ENCODE data around the gene MRPL23. TPM values are rescaled to one million over a fixed set of nuclear protein-coding genes. Genes with fewer than 3 reads are reported as not detected.

MRPL23 gene
- total RNA-seq (2021; fragmentation: NEBNext Ultra II Directional; extraction: Animal tissue kit (Norgen Biotek cat#: 25700)), result 100 to 1,000 TPM in 4 of 6 experiments, 10 to 100 TPM in 2; 83.8 to 116 (median 110) TPM
- long read RNA-seq, transcript MRPL23-205 (5 exons, 736 nt), result major isoform, 103 of 113 reads
- long read RNA-seq, partial matches to known transcripts, result 5 of 113 reads
- long read RNA-seq, other reads (novel, unspliced or antisense), result 4 of 113 reads

DNA sequence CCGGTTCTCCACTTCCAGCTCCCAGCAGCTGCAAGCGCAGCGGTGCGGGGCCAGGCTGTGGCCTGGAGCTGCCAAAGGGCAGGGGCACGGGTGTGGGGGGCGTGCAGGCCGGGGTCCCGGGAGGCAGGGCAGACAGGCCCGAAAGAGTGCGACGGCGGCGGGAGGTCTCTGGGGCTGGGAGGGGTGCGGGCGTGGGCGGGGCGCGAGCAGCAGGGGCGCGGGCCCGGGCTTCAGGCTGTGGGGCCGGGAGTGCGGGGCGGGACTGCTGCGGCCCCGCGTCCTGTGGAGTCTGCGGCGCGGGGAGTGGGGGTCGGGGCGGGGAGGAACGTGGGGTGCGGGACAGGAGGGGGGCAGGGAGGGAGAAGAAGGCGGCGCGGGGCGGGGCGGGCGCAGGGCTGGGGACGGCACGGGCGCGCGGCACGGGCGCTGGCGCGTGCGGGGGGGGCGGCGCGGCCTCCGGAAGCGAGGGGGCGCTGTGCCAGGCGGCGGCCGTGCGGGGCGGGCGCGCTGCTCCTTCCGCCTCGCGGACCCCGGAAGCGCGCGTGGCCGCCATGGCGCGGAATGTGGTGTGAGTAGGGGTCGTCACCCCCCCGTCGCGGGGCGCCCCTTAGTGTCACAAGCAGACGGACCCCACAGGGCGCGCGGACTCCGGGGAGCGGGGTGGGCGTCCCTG is at the start of gene MRPL23:
Gene MRPL23 (plus strand): TSS at position 521 of the 673 bp plus-strand sequence. CDS start 31 bp downstream, at position 552.
- TF ChIP-seq, protein P1, sequence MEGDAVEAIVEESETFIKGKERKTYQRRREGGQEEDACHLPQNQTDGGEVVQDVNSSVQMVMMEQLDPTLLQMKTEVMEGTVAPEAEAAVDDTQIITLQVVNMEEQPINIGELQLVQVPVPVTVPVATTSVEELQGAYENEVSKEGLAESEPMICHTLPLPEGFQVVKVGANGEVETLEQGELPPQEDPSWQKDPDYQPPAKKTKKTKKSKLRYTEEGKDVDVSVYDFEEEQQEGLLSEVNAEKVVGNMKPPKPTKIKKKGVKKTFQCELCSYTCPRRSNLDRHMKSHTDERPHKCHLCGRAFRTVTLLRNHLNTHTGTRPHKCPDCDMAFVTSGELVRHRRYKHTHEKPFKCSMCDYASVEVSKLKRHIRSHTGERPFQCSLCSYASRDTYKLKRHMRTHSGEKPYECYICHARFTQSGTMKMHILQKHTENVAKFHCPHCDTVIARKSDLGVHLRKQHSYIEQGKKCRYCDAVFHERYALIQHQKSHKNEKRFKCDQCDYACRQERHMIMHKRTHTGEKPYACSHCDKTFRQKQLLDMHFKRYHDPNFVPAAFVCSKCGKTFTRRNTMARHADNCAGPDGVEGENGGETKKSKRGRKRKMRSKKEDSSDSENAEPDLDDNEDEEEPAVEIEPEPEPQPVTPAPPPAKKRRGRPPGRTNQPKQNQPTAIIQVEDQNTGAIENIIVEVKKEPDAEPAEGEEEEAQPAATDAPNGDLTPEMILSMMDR (IDR thresholded peaks at IDR 0.05), result no peak
- no peaks in the 10 kb centered on the region for H3K27me3 Mint-ChIP-seq (ENCODE audit: insufficient read depth)
- no peak within 1 kb of the TSS for H3K4me3 Mint-ChIP-seq
- no peak for DNase-seq
- no peak within 1 kb of the TSS for H3K27ac Mint-ChIP-seq
- H3K9me3 Mint-ChIP-seq, result no peaks in the 10 kb centered on the region
- no peaks in the 10 kb centered on the region for H3K4me1 Mint-ChIP-seq (ENCODE audit: low read depth)
- no peaks in the 10 kb centered on the region for H3K36me3 Mint-ChIP-seq (ENCODE audit: low read depth)

DNA sequence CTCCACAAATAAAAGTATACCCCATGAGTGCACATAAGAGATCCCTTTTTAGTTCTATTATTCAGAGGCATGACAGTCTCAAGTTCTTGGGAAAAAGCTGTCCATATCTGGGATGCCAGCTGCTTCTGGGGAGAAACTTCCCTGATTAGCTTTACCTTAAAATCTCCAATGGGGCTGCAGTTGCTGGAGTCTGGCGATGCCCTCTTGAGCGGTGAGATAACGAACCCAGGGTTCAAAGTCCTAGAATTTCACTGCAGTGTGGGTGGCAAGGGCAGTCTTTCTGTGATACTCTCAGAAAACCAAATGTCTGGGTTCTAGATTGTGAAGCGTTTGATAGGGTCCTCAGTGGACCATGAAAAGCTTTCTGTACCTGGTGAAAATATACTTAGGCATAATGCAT is 48.0 kb upstream of the MRPL23 start:
- Mint-ChIP-seq H3K9me3 (no peaks in the 10 kb centered on the region), H3K27me3 (ENCODE audit: insufficient read depth) (peaks cover 47% of the 10 kb centered on the region), H3K27ac (no peak overlapping the region), H3K4me3 (no peak overlapping the region), H3K4me1 (ENCODE audit: low read depth) (no peaks in the 10 kb centered on the region), H3K36me3 (ENCODE audit: low read depth) (no peaks in the 10 kb centered on the region)
- TF ChIP-seq, protein P1 (IDR thresholded peaks at IDR 0.05), result no peak
- no peak for DNase-seq

DNA sequence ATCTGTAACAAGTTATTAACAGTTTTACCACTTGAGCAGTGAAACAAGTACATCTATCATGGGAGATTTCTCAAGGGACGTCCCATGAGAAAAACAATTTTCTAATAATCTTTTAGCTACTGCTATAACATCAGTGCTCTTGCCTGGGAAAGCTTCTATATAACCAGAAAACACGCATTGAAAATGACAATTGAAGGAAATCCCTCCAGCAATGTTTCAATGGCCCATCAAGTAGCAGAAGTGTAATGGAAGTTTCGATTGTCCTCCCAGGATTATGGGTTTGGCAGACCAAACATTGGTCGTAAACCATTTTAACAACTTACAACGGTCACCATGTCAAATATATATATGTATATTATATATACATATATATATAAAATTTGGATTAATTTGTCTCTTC is 47.4 kb upstream of the MRPL23 start:
- H3K36me3 Mint-ChIP-seq (ENCODE audit: low read depth), result no peaks in the 10 kb centered on the region
- H3K9me3 Mint-ChIP-seq, result no peaks in the 10 kb centered on the region
- TF ChIP-seq, protein P1 (IDR thresholded peaks at IDR 0.05), result no peak
- H3K4me1 Mint-ChIP-seq (ENCODE audit: low read depth), result no peaks in the 10 kb centered on the region
- no peak overlapping the region for H3K4me3 Mint-ChIP-seq
- H3K27me3 Mint-ChIP-seq (ENCODE audit: insufficient read depth), result peaks cover 44% of the 10 kb centered on the region
- no peak overlapping the region for H3K27ac Mint-ChIP-seq
- DNase-seq, result no peak

DNA sequence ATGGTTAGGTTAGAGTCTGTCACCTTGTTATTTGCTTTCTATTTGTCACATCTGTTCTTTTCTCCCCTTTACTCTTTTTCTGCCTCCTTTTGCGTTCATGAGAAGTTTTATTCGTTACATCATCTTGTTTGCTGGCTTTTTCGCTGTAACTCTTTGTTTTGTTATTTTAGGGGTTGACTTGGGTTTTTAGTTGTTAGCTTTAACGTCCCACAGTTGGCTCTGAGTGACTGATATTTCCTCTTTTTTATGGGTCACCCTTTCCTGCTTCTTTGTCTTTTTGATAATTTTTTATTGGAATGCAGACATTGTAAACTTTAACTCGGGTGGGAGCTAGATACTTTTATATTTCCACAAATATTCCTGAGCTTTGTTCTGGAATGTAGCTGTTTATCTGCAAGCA is 41.0 kb upstream of the MRPL23 start:
- TF ChIP-seq, protein P1 (IDR thresholded peaks at IDR 0.05), result no peak
- Mint-ChIP-seq H3K36me3 (ENCODE audit: low read depth) (no peaks in the 10 kb centered on the region), H3K9me3 (no peaks in the 10 kb centered on the region), H3K27me3 (ENCODE audit: insufficient read depth) (peaks cover 34% of the 10 kb centered on the region), H3K4me1 (ENCODE audit: low read depth) (peaks cover 6% of the 10 kb centered on the region; the same call in 1 of the 2 replicates), H3K4me3 (no peak overlapping the region), H3K27ac (no peak overlapping the region)
- no peak for DNase-seq

DNA sequence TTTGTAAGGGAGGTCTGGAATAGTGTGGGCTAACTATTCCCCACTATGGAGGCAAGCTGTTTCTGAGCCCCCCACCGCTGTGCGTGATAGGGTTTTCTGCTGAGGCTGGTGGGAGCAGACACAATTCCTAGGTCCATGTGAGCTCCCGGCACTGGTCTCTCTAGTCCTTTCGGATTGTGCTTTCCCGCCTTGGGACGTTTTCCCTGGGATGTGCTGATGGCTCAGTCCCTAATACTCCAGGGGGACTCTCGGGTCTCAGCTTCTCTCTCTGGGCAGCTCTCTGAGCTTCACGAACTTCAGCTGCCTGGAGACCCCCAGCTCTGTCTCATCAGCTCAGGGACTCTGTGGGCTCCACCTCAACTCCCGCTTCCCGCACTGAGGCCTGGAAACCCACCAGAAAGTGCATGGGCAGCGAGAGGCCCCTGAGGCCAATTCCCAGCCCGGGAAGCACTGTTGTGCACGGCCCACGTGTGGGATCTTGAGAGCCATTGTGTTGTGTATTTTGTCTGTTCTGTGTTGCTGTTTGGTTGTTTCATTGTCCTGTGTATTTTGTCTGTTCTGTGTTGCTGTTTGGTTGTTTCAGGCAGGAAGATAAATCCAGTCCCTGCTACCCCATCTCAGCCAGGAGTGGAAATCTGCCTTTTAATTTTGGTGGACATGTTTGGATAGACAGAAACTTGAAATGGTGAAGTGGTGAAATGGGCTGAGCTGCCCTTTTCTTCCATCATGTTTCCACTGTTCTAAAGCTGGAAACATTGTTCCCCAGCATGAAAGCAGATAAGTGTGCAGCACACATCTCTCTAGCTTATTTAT is 40.3 kb upstream of the MRPL23 start:
- Mint-ChIP-seq H3K4me3 (no peak overlapping the region), H3K9me3 (no peaks in the 10 kb centered on the region), H3K4me1 (ENCODE audit: low read depth) (peaks cover 6% of the 10 kb centered on the region; the same call in 1 of the 2 replicates), H3K27me3 (ENCODE audit: insufficient read depth) (peaks cover 31% of the 10 kb centered on the region), H3K27ac (no peak overlapping the region), H3K36me3 (ENCODE audit: low read depth) (no peaks in the 10 kb centered on the region)
- no peak for DNase-seq
- TF ChIP-seq, protein P1 (IDR thresholded peaks at IDR 0.05), result no peak

Measured in HFFc6 (cell line).